GOT3 (cell line): ENCODE data around the gene SLC27A2.
"Not testable (repeated sequence)": the region's sequence is repeated elsewhere in the genome, so short reads cannot be mapped to it uniquely, and the experiment has no call there.

Source experiments
- DNase-seq: peaks from one replicate; lab custom pipeline; 2025; ENCODE audit warnings: mixed read lengths; lab: John Stamatoyannopoulos, UW

SLC27A2 gene

DNA sequence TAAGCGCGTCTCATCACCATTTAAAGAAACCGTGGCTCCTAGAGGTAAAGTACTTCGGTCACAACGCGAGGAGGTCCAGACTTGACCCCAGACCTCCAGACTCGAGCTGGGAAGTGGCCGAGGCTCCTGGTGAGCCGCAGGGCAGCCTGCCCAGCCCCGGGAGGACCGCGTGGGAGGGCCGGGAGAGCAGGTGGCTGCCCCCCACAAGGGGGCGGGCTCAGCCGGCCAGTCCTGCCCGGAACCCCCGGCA, at the start of gene SLC27A2:
SLC27A2 (plus strand) TSS at position 228 of the 250 bp plus-strand sequence. CDS start 232 bp downstream, outside the sequence.
- no peak for DNase-seq

DNA sequence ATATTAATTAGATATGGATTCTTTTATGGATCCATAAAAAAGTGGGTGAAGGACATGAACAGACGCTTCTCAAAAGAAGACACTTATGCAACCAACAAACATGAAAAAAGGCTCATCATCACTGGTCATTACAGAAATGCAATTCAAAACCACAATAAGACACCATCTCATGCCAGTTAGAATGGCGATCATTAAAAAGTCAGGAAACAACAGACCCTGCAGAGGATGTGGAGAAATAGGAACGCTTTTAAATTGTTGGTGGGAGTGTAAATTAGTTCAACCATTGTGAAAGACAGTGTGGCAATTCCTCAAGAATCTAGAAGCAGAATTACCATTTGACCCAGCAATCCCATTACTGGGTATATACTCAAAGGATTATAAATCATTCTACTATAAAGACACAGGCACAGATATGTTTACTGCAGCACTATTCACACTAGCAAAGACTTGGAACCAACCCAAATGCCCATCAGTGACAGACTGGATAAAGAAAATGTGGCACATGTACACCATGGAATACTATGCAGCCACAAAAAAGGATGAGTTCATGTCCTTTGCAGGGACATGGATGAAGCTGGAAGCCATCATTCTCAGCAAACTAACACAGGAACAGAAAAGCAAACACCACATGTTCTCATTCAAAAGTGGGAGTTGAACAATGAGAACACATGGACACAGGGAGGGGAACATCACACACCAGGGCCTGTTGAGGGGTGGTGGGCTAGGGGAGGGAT, 49.6 kb upstream of the SLC27A2 start:
- DNase-seq: not testable (repeated sequence)

DNA sequence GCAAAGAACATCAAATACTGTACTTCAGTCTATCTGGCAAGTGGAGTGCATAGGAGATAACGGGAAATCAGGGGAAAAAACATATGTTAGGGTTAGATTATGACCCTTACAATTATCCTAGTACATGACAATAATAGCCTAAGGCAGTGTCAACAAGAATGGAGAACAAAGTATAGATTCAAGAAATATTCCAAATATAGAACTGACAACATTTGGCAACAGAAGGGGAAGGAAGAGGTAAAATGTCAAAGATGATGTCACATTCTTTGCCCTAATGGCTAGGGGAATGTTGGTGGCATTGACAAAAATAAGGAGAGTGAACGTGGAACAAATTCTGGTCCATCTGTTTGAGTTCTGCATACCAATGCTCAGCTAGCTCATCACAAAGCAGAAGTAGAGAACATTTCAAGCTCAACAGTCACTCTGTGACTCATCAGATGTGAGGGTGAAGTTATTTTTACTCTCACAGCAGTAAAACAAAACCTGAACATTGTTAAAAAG, 47.4 kb upstream of the SLC27A2 start:
- no peak for DNase-seq

DNA sequence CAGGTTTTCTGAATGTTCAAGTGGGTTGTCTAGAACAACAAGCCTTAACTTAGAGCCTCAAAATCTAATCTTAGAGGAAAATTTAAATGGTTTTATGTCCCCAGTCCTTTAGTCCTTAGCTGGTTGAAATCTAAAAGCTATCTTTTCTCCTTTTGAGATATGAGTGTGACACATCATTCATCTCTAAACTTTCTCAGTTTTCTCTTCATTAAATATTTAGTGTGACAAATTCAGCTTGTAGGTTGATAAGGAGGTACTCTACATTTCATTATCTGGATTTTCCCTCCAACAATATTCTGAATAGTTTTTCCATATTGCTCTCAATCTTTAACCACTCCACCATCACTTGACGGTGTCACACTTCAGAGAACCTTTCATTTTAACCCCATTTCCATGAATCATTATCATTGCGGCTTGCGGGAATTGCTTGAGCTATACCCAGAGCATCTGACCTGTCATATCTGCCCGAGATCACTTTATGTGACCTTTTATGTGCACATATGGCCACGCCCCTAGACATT, 46.9 kb upstream of the SLC27A2 start:
- DNase-seq: no peak

DNA sequence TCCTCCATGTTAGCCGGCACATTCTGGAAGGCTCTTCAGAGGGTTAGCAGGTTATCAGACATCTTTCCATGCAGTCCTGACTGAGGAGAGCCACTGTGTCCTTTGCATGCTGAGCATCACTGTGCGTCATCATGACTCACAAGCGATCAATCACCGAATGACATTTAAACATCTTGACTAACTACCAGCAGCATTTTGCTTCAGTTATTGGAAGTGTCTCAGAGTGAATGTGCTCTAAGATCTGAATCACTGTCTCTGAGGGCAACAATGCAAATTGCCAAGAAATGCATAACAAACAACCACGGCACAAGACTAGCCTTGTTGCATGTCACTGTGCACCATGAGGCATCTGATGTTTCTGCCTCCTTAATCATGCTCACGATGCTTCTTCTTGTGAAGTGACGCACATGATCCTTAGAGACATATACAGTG, 44.6 kb upstream of the SLC27A2 start:
- peak; percentile 47 for DNase-seq

DNA sequence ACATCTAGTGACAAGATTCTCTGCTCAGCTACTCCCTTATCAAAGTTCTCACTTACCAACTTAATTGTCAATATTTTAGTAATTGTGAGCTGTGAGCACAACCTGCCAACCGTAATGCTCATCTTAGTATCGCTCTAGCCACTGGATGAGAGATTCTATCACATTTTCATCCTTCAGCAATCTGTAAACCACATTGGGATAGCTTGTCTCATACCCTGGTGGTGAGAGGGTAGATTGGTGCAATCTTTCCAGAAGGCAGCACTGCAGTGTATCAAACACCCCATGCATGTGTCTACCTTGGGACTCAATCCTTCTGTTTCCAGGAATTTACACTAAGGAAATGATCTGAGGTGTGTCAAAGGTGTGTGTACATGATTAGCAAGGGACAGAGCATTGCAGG, 44.1 kb upstream of the SLC27A2 start:
- no peak for DNase-seq

DNA sequence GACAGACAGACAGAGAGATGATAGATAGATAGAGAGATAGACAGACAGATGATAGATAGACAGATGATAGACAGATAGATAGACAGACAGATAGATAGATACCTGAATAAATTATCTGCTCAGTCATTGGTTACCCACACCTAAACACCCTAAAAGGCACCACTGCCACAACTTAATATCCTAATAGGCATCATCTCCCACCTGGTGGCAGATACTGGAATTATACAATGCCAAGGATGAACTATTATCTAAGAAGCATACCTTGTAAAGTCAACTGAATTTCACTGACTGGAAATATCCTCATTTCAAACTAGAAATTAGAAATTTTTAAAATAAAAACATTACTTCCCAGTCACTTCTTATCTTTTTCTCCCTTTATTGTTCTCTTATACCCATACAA, 43.6 kb upstream of the SLC27A2 start:
- DNase-seq: no peak

DNA sequence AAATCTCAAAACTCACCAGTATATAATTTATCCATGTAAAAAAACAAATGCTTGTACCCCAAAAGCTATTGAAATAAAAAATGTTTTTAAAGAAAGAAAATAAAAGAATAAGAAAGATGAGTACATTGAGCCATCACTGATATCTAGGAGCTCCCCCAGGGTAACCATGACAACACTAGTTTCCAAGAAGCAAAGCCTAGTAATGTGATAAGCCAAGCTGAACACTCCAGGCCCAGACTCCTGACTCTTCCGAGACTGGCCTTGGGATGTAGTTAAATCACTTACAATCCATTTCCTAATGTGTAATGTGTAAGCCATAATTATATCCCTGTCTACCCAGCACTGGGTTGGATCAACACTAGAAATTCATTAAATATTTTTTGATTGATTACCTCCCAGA, 41.9 kb upstream of the SLC27A2 start:
- no peak for DNase-seq

DNA sequence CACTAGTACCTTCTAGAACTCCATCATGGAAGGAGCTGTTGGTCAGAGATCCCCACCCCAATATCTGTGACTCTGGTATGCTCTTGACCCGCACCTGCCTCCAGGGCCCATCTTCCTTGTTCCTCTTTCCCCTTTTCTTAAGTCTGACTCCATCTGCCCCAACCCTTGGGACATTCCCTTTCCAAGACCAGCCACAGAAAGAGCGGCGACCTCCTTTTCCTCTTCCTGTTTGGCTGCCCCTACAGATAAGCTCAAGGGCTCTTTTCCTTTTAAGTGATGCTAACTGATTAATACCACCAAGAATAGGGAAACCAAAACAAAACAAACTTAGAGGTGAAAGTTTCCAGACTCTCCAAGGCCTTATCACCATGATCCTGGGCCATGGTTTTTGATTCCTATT, 41.0 kb upstream of the SLC27A2 start:
- DNase-seq: no peak

DNA sequence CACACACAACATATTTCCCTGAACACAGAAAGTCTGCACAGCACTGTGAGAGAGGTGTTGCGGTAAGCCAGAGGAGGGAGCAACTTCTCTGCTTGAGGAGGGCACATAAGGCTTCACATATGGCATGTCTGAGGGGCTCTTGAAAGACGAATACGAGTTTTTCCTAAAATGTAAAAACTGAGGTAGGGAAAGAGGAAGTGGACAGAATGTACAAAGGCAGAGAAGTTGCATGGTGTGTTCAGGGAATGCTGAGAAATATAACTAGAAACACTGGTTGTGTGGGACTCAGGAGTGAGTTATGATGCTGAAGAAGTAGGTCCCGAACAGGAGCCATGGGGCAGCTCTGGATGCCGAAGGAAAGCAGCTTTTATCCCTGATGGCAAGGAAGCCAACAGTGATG, 40.1 kb upstream of the SLC27A2 start:
- DNase-seq: no peak

DNA sequence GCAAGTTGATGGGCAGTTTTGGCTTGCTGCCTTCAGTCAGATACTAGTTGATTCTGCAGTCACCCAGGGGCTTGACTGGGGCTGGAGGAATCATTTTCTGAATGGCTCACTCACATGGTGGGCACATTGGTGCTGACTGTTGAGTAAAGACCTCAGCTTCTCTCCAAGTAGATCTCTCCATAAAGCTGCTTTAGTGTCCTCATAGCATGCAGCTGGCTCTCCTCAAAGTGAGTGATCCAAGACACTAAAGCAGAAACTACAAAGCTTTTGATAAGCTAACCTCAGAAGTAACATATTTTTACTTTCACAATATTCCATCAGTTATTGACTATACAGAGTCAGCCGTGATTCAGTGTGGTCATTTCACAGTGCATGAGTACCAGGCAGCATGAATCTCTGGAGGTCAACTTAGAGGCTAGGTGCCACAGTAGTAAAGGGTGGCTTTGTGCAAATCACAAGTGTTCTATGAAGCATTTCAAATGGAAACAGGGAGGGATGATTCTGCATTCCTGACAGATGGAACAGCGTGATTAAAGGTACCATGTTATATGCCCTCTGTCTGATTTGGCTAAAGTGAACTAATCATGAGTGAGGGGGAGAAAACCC, 38.6 kb upstream of the SLC27A2 start:
- no peak for DNase-seq

DNA sequence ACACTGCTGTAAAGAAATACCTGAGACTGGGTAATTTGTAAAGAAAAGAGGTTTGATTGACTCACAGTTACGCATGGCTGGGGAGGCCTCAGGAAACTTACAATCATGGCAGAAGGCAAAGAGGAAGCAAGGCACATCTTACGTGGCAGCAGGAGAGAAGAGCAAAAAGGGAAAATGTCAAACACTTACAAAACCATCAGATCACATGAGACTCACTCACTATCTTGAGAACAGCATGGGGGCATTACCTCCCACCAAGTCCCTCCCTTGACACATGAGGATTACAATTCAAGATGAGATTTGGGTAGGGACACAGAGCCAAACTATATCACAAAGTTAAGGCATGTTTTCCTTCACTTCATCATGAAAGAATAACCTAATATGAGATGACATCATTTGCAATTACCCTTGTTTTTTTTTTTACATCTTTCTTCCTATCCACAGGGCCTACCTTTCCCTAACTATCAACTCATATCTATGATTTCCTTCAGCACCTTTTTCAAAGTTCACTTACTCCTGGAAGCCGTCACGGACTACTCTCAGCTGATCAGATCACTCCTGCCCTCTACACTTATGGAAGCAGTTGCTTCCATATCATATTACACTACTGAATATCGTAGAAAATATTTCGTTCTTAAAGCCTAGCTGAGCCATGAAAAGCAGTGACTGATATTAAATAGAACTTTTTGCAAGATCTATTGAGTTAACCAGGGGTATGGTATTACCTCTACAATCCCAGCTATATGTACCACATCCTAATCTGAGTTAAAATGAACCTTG, 37.5 kb upstream of the SLC27A2 start:
- no peak for DNase-seq

DNA sequence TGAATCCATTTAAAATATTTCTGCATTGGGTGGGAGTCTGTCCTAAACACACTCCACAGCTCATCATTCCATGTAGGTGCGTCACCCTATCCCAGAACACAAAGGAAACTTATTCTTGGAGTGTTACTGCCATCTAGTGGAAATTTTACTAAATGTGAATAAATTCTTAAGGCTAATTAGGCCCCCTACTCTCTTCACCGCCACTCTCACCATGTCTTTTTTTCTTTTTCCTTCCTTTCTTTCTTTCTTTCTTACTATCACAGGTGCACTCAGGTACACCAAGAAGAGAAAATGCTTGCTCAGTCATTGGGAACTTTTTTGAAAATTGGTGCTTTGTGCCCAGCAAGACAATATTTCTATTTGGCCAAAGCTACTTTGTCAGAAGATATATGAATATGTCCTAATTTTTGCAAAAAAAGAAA, 36.5 kb upstream of the SLC27A2 start:
- DNase-seq: no peak

DNA sequence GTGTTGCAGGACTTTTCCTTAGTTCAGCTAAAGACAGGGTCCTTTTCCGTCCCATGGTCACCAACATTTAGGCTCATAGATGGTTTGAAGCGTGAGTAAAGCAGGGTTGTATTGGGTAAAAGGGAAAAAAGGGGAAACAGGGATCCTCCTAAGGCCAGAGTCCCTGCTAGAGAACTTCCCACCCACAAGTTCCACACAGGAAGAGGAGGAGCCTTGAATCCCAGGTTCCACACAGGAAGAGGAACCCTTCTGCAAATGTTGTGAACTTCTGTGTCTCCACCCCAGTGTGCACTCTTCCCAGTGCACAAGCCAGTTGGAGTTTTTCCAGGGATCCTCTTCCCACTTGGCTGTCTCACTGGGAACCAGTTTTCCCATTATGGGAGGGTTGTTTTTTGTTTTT, 35.4 kb upstream of the SLC27A2 start:
- no peak for DNase-seq

DNA sequence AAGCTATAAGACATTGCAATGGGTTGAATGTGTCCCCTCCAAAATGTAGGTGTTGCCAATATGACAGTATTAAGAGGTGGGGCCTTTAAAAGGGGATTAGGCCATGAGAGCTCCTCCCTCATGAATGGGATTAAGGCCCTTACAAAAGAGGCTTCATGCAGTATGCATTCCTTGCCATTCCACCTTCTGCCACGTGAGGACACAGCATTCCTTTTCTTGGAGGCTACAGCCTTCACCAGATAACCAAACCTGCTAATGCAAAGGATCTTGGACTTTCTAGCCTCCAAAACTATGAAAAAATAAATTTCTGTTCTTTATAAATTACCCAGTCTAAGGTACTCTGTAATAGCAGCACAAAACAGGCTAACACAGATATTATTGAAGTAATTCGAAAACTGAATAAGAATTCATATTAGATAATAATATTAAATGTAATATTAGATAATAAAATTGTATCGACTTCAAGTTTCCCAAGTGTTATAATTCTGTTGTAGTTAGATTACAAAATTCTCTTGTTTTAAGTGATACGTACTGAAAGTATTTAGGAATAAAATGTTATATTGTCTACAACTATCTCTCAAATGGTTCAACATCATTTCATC, 33.5 kb upstream of the SLC27A2 start:
- DNase-seq: no peak

DNA sequence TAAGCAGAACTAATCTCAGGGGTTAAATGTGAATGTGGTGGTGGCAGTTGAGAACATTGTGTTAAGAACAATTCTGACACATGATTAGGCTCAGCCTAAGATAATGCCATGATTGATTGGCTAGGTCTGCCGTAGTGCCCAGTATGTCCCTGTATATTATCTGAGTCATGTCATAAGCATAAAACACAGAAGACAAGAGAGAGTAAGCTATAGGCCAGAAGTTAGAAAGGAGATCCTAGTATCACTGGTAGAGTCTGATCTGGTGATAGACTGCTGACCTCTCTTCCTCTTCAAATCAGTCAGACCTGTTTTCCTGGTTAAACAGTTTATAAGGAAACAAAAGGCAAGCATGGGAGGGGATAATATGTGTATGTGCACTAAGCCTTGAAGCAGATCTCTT, 32.9 kb upstream of the SLC27A2 start:
- DNase-seq: no peak

DNA sequence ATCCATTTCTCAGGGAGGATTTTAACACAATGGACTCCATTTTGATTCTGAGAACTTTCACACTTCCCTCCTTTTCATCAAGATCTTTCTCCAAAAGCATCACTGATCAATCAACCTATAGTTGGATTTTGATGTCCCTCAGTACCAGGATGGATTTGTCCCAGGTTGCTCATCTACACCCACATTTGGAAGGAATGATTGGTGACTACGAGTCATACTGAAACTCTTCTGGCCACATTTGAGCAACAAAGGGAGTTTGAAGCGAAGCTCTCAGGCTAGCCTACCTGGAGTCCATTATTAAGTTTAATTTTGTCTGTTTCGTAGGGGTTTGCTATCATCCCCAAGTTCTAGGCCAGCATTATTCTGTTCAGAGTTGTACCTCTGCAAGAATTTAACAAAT, 31.6 kb upstream of the SLC27A2 start:
- DNase-seq: no peak

DNA sequence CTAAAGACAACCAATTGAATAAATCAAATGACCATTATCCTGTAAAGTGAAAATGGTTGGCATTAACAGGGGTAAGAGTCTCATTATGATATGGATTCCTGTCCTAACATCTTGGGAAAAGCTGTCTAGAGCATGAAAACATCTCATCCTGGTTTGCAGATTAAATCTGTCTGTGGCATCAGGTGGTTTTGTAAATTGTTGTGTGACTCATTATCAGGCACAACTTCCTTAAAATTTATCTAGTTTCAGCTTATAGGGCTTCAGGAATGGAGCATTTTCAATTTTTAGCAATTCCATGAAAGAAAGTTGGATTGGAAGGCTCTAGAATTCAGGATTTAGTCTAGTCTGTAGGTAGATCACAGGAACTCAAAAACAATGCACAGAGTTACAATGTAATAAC, 31.1 kb upstream of the SLC27A2 start:
- no peak for DNase-seq

DNA sequence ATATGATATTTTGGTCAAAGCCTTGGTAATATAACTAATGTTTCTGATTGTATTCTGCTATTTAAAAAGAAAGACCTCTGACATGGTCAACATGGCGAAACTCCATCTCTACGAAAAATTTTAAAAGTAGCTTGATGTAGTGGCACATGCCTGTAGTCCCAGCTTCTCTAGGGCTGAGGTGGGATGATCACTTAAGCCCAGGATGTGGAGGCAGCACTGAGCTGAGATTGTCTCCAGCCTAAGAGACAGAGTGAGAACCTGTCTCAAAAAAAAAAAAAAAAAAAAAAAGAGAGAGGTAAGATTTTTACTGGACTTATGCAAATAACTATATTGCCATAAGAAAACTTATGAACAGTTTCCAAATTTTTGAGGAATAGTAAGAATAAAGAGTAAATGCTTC, 30.5 kb upstream of the SLC27A2 start:
- no peak for DNase-seq

DNA sequence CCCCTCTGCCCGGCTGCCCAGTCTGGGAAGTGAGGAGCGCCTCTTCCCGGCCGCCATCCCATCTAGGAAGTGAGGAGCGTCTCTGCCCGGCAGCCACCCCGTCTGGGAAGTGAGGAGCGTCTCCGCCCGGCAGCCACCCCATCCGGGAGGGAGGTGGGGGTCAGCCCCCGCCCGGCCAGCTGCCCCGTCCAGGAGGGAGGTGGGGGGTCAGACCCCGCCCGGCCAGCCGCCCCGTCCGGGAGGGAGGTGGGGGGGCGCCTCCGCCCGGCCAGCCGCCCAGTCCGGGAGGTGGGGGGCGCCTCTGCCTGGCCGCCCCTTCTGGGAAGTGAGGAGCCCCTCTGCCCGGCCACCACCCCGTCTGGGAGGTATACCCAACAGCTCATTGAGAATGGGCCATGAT, 23.8 kb upstream of the SLC27A2 start:
- DNase-seq: not testable (repeated sequence)

DNA sequence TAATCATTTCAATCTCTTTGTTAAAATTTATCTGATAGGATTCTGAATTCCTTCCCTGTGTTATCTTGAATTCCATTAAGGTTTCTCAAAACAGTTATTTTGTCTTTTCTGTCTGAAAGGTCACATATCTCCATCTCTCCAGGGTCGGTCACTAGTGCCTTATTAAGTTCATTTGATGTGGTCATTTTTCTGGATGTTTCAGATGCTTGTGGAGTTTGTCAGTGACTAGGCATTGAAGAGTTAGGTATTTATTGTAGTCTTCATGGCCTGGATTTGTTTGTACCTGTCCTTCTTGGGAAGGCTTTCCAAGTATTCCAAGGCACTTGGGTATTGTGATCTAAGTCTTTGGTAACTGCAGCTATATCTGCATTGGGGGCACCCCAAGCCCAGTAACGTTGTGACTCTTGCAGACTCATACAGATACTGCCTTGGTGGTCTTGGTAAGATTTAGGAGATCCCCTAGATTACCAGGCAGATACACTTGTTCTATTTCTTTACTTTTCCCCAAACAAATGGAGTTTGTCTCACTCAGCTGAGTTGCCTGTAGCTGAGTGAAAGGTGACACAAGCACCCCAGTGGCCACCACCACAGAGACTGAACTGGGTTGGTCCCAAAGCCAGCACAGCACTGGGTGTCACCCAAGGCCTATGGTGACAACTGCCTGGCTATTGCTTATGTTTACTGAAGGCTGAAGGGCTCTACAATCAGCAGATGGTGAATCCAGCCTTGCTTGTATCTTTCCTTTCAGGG, 18.9 kb upstream of the SLC27A2 start:
- DNase-seq: no peak
